GM18909 (cell line): ENCODE results near the gene AMER3.

Source experiments
- ATAC-seq: cut with Tn5 transposase; IDR thresholded peaks from one replicate; pipeline ENCODE4 v1.9.1; 2021; ENCODE audit warnings: mild to moderate bottlenecking; ENCODE audit not compliant: unreplicated experiment, poor library complexity

The AMER3 gene

DNA sequence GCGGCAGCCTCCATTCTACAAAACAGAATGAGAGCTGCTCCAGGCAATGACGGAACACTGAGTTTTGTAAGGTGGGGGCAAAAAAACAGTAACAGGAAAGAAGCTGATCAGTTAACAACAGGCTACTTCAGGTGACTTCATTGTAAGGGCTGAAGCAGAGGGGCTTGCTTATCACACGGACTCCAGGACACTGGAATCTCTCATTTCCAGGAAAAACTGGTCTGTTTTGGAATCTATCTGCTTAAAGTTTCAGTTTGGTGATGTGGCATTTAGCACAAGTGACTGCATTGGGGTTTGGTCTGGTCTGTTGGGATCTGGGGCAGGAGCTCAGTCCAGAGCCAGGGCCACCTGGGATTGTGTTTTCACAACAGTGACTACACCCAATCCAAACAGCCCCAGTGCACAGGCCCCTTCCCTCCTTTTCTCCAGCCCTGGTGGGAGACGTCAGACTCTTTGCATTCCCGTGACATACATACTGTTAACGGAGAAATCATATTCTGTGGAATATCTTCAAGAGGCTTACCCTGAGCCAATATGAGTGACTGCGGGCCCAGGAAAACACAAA lies 14.1 kb downstream of the AMER3 start:
- ATAC-seq = no peak

- ATAC-seq = no peak
Observed at GRCh38 chr2:130776550-130776949, 21.2 kb downstream of the AMER3 start.

DNA sequence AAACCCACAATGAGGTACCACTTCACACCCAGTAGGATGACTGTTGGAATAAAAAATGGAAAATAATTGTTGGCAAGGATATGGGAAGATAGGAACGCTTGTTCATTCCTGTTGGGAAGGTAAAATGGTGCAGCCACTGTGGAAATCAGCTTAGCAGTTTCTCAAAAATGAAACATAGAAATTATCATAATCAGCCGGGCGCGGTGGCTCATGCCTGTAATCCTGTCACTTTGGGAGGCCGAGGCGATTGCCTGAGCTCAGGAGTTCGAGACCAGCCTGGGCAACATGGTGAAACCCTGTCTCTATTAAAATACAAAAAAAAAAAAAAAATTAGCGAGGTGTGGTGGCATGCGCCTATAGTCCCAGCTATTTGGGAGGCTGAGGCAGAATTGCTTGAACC lies 23.4 kb downstream of the AMER3 start:
- no peak for ATAC-seq

DNA sequence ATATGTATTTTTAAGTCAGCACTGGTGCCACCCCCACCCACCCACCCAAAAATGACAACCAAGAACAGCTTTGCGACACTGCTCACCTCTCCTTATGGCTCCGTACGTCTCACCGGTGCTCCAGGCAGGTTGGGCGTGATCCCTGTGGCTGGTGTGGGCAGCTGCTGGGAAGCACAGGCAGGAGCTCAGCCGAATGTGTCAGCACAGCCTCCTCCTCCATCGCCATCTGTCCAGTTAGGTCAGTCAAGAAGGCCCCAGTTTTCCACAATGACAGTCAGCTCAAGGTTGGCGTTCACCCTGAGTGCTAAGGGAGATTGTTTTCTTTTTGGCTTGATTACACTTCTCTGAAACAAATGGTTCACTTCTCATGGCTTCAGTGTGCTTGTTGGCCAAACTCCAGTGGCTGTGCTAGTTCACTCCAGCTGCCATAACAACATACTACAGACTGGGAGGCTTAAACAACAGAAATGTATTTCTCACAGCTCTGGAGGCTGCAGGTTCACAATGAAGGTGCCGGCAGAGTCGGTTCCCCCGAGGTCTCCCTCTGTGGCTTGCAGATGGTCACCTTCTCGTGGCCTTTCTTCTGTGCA lies 30.2 kb downstream of the AMER3 start:
- no peak for ATAC-seq

- no peak for ATAC-seq
Observed at GRCh38 chr2:130786076-130786475, 30.7 kb downstream of the AMER3 start.

- no peak for ATAC-seq
Observed at GRCh38 chr2:130787841-130788240, 32.5 kb downstream of the AMER3 start.

- no peak for ATAC-seq
Observed at GRCh38 chr2:130790312-130790711, 35.0 kb downstream of the AMER3 start.

DNA sequence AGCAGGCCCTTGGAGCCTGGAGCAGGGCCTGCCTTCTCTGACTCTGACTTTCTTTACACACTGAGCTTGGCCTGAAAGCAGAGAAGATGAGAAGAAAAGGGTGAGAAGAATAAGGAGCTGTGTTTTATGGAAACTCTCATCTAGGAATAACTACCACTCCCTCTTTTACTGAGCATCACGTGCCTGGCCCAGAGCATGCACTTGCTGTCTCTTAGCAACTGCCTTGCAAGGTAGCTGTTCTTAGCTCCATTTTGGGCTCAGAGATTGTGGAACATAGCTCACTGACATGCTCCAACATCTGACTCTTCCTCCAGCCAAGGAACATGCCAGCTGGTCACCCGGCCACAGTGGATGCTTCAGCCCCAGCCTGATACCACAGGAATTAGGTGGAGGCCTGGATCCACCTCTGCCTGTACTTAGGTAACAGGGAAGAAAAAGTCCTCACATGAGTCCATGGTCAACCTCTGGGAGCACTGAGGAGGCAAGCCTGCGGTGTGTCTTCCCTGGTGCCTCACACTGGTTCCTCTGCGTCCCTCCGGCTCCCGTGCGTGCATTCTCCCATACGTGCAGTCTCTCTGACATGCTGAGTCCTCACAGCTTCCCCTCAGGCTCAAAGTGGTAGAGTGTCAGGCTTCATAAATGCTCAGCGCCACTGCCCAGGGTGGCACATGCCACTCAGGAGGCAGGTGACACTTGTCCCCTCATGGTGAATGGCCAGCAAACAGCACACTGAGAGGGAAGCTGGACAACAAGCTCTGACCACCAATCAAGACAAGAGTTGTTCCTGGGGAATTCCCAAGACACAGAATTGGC lies 35.7 kb downstream of the AMER3 start:
- ATAC-seq = no peak

GRCh38 chr2:130791617-130791939 lies 36.2 kb downstream of the AMER3 start:
- ATAC-seq = no peak

DNA sequence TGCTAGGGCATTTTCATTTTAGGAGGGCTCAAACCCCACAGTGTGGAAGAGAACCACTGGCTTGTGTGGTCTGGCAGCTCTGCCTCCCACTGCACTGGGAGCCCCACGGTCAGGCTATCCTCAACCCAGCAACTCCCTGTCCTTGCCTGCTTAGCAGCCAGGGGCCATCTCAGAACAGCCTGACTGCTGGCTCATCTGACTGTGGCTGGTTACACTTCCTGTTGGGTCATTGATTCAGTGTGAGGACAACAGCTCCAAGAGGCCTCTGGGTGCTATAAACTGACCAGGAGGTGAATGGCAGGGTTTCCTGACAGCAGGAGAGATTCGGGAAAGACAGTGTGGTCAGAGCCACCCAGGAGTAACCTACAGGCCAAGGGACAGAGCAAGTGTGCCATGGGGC lies 40.1 kb downstream of the AMER3 start:
- no peak for ATAC-seq

GRCh38 chr2:130796290-130796689 lies 41.0 kb downstream of the AMER3 start:
- no peak for ATAC-seq

DNA sequence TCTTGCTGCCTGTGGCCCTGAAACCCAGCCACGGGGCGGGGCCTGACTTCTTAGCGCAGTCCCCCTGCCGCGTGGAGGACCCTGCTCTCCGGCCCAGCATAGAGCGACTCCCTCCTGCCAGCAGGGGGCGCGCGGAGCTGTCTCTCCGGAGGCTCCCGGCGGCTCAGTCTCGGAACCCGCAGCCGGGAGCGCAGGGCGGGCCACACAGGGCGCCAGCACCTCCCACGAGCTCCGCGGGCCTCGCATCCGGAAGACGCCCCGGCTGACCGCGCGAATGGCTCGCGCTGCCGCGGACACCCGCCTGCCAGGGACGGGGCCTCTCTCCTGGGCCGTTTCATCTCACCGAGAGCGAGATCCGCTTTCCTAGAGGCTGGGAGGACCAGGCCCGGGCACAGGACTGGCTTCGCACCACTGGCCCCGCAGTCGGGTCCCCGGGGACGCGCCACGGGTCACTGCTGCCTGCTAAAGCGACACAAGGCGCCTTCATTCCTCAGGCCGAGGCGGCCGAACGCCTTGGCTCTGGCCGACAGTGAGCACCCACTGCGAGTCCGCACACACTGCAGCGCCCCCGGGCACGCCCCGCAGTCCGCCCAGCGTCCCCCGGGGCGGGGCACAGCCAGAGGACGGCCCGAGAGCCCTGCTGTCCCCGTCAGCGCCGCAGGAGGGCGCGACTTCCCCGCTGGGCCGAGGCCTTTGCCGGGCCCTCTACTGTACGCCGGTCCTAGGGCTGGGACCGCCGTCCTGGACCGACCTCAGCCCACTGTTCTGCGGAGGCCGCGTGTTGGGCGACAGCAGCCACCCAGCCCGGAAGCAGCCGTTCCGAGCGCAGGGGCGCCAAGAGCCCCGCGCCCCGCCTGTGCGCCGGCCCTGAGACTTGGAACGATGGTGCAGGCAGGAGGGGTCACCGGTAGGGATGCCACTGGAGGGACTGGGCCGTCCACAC lies 42.4 kb downstream of the AMER3 start:
- ATAC-seq = peak; percentile 94

- no peak for ATAC-seq
Observed at GRCh38 chr2:130798472-130799218, 43.3 kb downstream of the AMER3 start.

GRCh38 chr2:130799295-130799694 lies 44.0 kb downstream of the AMER3 start:
- no peak for ATAC-seq

- ATAC-seq = no peak
Observed at GRCh38 chr2:130805613-130806012, 50.3 kb downstream of the AMER3 start.

DNA sequence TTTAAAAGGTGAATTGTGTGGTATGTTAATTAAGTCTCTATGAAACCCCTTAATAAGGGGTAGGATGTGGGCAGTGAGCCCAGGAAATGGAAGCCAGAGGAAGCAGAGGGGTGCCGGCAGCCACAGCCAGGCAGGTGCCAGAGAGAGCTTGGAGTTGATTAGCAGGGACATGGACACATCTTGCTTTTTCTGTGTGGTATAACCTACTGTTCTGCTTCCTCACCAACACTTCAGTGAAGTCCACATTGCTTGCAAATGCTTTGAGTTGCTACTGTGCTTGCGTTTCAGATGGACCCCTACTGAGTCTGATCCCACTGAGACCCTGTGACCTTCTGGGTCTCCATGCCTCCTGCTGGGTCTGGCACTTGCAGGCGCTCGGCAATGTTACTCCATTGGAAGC lies 51.0 kb downstream of the AMER3 start:
- no peak for ATAC-seq

DNA sequence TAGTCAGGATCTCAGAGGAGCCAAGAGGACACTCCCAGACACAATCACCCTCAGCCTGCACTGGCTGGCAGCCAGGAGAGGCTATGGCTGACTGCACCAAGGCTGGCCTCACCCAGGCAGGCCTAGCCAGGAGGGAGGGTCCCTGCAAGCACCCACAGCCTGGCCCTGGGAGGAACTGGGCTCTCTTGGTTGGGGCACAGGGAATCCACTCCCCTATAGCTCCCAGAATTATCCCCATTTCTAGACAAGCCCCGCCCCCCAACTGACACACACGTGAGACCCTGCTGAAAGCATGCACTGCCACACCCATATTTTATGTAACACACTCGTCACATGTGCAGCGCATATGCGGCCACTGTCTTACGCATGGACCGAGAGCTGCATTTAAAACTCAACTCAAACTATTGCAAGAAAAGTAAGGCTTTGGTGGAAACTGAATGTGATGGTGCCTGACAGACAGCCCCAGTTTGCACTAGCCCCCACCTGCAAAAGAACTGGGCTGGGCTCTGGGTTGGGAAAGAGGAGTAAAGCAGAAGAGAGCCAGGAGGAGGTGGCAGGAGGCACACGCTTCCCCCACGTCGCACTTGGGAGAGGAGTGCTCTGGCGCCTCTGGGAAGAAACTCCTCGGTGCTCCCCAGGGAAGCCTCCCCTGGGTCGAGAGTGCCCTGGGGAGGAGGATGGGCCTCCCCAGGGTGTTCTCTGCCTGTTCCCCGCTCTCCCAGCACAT lies 52.5 kb downstream of the AMER3 start:
- ATAC-seq = no peak

- ATAC-seq = no peak
Observed at GRCh38 chr2:130808482-130809268, 53.3 kb downstream of the AMER3 start.

DNA sequence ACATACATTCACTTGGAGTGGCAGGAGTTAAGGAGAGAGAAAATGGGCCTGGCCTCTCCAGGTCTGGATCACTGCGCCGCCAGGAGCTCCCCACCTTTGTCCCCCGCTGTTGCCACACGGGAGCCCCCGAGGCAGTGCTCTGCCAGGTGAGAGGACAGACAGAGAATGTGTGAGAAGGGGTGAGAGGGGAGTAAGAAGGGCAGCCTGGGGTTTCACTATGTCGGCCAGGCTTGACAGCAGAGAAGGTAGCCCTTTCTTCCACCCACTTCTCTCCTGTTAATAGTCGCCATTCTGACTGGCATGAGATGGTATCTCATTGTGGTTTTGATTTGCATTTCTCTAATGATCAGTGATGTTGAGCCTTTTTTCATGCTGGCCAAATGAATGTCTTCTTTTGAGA lies 55.1 kb downstream of the AMER3 start:
- no peak for ATAC-seq
